GM19043 (cell line): ENCODE results near the gene CST9.
"Not testable (repeated sequence)": the region's sequence is repeated elsewhere in the genome, so short reads cannot be mapped to it uniquely, and the experiment has no call there.

ENCODE experiments used
- ATAC-seq: cut with Tn5 transposase; IDR thresholded peaks from one replicate; pipeline ENCODE4 v1.9.1; 2021; ENCODE audit warnings: low read depth; ENCODE audit not compliant: unreplicated experiment

The CST9 gene

DNA sequence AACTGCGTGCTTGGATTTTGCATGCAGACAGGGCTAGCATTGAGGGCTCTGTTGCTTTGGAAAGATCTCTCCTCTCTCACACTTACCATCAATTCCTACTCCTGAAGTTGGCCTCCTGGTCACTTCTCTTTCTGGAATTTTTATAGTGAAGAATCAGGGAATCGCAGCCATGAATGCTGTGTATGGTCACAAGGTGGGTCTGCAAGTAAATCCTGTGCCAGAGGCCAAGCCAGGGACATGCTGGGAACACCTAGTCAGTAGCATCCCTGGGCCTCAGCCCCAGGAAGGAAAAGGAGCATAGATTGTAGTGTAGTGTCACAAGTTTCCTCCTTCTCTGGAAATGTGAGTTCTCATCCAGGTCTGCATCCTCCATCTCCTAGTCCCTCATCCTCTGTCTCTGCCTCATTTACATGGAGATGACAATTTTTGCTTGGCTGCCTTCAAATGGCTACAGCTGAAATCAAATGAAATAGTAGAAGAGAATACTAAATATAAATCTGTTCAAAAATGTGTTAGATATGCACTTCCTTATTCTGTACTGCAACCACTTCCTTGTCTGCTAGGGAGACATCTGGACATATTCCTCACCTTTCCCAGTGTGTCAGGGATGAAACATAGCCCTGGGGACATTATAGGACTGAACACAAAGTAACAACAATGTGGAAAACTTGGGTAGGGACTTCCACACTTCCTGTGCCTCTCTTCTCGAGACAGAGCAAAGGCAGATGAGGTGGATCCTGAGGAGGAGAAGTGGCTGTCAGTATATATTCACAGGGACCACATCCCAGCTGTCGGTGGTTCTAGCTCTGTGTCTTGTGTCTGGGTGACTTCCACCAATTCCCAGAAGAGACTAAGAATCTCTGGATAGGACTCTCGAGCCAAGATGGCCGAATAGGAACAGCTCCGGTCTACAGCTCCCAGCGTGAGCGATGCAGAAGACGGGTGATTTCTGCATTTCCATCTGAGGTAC is 17.0 kb downstream of the CST9 start:
- no peak for ATAC-seq

DNA sequence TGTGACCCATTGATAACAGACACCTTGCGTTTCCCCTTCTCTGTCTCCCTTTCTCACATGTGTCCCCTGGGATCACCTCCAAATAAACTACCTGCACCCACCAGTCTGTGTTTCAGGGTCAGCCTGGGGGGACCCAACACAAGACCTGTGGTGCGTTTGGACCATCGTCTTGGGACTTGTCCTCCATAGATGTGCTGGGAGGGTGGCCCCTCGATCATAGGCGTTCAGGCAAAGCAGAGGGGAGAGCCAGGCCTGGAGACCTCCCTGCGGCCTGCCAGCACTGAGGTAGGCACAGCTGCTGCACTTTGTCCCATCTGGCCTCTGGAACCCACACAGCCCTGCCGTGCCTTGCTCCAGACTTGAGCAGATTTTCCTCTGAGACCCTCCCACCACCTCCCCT is 18.1 kb downstream of the CST9 start:
- no peak for ATAC-seq

DNA sequence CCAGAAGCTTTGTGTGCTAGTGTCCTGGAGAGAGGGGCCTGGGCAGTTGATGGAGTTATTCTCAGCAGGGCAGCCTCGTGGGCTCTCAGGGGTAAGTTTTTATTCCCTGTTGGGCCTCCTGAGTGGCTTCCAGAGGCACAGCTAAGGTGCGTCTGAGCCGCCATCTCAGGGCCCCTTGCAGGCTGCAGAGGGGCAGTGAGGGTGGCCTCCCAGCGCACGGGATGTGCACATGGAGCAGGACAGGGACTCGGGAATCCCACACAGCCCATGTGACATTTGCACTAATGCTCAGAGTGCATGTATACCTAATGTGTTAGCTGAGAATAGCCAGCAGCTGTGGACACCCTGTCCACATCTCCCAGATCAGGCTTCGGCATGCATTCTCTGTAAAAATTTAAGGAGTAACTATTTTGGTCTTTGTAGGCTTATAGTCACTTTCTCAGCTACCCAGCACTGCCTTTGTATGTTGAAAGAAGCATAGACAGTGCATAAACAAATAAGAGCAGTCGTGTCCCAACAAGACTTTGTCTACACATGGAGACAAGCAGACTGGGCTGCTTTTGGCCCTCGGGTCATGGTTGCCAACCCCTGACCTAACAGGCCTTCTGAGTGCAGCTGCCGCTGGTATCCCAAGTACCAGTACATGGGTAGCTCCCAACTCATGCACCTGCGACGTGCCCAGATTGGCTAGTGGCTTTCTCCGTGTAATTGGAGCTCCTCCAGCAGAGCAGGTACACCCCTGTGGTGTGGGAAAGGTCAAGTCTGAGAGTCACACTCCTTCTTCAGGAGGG is 18.8 kb downstream of the CST9 start:
- no peak for ATAC-seq

DNA sequence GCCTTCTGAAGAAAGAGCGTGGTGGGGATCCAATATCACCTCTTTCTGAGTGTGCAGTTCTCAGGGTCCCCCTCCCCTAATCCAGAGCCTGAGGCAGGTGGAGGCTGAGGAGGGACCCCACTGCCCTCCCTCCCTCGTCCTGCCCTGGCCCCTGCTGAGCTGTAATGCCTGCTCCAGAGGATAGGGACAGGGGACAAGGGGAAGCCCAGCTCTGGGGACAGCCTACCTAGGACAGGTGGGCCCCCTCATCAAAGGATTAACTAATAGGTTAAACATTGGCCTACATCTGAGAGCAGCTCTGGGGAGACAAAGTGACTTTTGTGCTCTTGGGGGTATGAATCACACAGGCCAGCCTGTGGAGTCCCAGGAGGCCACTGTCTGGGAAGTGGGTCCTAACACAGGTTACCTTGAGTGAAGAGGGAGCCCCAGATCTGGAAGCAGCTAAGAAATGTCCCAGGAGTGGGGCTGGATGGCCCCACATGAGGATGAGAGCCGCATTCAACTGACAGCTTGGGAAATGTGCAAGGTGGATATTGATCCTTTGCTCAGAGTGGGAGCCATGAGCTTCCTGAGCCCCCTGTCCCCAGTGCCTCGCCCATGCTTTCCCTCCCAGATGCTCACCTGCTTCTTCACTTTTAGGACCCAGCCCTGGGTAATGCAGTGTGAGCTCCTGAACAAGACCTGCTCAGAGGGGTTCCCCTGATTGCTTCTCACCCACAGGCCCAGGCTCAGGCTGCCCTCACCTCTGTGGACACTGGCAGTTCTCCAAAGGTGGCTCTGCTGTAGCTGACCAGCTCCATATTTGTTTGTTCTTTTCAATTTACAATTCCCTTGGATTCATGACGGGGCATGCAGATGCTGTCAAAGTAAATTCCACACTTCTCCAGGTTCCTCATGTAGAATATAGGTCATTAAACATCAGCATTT is 19.6 kb downstream of the CST9 start:
- no peak for ATAC-seq

DNA sequence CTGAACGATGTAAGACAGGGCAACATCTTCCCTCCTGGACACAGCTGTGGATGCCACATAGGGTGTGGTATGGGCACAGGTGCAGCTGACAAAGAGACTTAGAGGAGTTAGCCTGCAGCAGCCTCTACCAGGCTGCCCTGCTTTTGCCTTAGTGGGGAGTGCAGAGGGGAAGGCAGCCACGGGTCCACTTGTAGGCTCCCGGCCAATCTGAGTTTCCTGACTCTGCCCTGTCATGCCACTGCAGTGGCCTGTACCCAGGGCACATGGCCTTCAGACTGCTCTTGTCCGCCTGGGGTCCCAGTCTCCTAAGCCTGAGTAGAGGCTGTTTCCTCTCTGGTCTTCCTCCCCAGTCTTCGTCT is 20.3 kb downstream of the CST9 start:
- ATAC-seq: no peak

DNA sequence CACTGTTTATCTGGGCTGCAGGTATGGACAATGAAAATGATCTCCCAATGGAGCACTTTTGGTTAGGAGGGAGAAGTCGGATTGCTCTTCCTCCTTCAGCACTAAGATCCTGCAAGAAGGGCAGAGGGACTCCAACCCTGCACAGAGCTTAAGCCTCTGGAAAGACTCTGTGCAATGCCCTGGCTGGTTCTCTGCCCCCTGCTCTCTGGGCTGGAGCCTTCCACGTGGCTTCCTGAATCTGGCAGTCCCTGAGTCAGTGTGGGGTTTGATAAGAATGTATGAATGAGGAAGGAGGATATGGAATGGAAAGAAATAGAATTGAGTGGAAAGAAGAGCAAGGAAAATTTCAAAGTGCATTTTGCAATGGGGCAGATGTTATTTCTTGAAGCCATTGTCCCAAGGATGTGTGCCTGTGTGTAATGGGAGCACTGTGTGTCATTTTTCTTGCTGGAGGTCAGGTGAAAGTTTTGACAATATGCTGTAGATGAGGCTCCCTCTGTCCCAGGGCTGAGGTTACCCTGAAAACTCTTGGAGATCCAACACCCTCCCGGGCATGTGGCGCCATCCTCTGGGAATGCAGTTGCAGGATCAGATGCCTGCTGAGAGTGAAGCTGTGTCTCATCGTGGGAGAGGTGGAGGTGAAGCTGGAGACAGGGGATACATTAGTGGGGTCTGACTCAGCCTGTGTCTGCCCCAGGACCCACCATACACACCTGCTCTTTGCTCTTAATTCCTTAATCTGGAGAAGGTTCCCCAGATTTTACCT is 21.1 kb downstream of the CST9 start:
- ATAC-seq: no peak

DNA sequence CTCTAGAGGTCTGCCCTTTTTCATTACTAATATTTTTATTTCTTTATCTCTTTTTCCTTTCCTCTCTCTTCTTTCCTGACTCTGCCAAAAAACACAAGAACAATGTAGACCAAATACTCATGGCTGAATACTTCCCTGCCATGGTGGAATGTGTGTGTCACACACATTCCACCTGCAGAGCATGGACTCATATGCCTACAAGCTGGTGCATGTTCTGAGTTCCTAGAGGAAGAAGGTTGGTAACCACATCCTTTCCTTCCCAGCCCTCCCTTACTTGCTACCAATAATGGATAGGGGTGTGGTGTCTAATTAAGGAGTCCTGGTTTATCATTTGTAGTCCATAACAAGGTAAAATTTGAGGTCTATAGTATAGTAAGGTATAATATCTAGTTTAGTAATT is 22.2 kb downstream of the CST9 start:
- ATAC-seq: no peak

DNA sequence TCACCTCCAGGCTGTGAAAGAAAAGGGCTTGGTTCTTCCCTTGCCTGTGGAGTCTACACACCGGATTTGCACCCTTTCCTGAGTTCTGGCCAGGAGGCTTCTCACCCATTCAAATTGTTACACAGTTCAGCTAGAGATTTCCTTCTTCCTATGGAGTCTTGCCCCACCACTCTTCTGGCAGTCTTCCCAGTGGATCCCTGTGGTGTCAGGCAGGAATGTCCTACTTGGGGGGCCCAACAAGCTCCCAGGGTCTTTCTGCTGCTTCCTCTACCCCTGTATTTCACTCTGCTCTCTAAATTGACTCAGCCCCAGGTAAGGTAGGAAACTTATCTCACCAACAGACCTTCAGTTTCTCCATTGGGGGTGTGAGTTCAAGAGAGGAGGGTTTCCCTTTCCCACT is 23.4 kb downstream of the CST9 start:
- no peak for ATAC-seq

DNA sequence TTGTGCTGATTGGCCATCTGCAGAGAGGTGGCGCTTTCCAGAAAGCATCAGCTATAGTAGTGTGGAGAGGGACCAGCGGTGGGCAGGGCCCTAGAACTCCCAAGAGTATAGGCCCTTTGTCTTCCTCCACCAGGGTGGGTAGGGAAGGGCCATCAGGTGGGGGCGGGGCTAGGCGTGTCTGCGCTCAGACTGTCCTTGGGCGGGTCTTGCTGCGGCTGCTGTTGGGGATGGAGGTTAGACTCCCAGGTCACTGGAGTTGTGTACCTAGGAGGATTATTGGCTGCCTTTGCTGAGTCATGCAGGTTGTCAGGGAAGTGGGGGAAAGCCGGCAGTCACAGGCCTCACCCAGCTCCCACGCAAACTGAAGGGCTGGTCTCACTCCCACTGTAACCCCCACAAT is 23.9 kb downstream of the CST9 start:
- not testable (repeated sequence) for ATAC-seq

DNA sequence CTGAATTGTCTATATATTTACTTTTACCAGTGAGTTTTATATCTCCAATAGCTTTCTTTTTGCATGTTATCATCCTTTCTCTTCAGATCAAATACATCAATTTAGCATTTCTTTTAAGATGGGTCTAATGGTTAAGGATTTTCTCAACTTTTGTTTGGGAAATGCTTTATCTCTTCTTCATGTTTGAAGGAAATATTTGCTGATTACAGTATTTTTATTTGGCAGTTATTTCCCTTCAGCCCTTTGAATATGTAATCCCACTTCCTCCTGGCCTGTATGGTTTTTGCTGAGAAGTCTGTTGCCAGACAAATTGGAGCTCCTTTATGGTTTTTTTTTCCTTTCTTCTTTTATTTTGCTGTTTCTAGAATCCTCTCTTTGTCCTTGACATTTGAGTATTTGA is 30.7 kb downstream of the CST9 start:
- no peak for ATAC-seq

DNA sequence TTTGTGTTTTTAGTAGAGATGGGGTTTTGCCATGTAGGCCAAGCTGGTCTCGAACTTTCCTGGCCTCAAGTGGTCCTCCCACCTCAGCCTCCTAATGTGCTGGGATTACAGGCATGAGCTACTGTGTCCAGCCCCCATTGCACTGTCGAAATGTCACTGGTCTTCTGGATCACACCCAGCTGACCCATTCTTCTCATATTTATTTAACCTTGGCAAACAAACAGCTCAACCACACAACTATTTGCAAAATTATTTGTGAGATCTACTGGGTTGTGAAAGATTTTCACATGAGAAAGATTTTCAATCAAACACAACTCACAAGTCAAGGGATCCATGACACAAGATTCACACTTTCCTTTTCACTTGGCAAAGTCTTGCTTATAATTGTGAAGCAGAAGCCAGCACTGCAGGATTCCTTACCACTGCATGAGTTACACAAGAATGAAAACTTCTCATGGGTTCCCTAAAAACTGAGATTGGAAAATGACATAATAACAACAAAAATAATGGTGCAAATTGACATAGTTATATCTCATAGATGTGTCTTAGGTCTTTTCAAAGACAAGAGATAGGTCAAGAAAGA is 35.4 kb downstream of the CST9 start:
- no peak for ATAC-seq

DNA sequence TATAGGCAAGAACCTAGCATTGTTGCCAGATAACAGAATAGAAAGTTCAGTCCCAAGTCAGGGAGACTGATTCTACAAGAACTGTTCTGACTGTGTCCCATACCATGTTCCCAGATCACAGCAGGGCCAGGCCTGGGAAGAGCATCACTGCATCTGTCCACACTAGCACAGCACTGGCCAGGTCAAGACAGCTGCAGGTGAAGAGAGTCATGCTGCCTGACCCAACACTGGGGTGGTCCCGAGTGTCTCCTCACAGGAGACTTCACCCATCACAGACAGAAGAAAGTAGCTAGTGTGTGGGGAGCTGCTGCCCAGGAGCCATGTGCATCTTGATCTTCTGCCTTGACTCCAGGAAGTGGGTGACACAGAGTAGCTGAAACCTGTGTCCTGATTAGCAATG is 36.1 kb downstream of the CST9 start:
- no peak for ATAC-seq

DNA sequence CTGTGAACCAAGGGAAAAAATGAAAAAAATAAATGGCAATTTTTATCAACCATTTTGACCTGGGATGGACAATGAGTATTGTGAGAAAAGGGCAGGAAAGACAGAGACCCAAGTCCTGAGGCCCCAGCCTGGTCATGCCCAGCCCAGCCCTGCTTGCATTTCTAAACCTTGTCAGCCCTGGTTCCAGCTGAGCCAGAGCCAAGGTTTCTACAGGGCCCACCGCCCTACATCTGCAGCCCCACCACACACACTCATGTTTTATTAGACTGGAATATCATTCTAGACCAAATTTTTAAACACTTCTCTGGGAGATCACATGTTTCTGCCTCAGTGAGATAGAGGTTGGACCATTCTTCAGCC is 36.8 kb downstream of the CST9 start:
- ATAC-seq: no peak

DNA sequence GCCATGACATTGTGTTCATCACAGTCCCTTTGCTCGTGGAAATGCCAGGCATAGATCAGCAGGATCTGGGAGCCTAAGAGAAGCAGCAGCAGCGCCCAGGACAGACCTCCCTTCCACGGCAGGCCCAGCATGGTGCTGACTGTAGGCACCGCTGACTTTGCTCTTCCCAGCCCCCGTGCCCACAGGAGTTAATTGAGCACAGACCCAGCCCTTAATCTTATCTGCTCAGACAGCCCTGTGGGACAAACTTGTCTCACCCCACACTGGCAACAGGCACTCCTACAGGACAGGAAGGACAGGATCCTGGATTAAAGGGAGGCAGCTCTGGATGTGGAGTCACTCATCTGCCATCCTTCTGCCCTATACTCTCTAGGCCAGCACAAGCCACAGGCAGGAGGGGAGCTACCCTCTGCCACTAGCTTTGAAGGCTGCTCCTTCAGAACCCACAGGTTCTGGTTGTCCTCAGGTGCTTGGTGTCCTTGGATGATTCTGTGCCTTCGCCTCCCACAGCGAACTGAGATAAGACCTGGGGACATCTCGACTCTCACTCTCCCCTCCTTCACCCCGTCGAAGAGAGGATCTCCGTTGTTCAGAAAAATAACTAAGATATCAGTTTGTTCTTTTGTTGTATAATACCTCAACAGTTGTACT is 37.3 kb downstream of the CST9 start, which contains the start of gene CST9L:
Gene CST9L, minus strand, starts transcription at position 165 of the 651 bp plus-strand sequence. Its CDS starts 34 bp downstream, at position 131.
- no peak for ATAC-seq

DNA sequence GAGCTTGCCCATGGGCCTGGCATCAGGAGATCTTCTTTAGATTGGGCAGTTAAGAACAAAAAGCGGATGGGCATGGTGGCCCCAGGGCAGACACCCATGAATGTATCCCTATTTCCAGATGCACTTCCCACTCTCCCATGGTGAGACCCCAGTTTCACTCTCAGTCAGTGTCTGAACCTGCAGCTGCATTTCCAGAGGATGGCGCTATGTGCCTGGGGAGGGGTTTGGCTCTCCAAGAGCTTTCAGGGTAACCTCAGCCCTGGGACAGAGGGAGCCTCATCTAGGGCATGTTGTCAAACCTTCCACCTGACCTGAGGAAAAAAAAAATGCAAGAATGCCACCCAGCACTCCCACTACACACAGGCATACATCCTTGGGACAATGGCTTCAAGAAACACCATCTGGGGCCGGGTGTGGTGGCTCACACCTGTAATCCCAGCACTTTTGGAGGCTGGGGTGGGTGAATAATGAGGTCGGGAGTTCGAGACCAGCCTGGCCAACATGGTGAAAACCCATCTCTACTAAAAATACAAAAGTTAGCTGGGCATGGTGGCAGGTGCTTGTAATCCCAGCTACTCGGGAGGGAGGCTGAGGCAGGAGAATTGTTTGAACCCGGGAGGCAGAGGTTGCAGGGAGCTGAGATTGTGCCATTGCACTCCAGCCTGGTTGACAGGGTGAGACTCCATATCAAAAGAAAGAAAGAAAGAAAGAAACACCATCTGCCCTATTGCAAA is 39.4 kb downstream of the CST9 start:
- no peak for ATAC-seq

DNA sequence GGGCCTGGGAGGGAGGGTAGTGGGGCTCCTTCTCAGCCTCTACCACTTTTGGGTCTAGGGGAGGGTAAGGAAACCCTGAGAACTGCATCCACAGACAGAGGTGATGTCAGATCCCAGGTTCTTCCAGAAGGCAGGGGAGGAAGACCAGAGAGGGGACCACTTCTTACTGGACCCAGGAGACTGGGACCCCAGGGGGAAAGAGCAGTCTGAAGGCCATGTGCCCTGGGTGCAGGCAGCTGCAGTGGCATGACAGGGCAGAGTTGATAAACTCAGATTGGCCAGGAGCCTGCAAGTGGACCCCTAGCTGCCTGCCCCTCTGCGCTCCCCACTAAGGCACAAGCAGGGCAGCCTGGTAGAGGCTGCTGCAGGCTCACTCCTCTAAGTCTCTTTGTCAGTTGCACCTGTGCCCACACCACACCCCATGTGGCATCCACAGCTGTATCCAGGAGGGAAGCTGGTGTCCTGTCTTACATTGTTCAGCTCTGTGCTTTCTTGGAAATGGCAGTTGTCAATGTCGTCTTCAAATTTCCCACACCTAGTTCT is 40.1 kb downstream of the CST9 start:
- ATAC-seq: no peak

DNA sequence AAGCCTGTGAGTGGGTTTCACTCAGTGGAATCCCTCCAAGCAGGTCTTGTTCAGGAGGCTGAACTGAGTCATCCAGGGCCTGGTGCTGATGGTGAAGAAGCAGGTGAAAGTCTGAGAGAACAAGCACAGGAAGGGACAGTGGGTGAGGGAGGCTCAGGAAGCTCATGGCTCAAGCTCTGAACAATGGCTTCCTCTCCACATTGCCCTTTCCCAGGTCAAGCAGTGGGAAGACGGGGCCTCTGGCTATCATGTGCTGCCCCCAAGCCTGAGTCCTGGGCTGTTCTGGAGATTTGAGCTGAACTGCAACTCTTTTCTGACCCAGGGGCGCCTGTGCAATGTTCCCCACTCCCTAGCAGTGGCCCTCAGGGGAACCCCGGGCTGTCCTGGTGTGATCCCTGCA is 40.8 kb downstream of the CST9 start:
- ATAC-seq: no peak

DNA sequence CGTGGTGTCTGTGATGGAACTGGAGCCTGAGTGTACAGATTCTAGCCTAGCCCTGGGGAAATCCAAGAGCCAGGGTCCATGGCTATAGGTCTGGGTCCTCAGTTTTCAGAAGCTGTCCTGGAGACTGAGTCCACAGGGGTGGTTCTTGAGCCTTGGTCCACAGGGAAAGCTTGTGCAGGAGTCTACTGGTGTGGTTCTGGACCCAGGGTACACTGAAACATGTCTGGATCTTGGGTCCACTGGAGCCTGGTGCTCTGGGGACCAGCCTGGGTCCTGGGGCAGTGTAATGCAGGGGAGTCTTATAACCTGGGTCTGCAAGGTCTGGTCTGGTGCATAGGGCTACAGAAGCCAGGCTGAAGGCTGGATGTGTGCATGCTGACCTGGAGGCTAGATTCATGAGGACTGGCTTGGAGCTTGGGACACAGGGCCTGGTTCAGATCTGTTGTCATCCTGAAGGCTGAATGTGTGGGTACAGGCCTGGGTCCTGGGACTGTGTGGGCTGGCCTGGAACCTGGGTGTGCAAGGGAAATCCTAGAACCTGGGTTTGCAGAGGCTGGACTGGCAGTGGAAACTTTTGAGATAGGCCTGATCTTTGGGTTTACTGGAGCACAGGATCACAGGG is 42.9 kb downstream of the CST9 start:
- no peak for ATAC-seq
